Fibroblast of pulmonary artery (primary cell): ENCODE data around the gene ZNF746.

ENCODE experiments used
- DNase-seq: peaks from one replicate; pipeline ENCODE4 v3.0.0-alpha.2; 2010; ENCODE audit warnings: low read depth
- H3K4me3 ChIP-seq: replicated peaks from 2 replicates; pipeline ENCODE4 v1.5.1; 2011; ENCODE audit warnings: low read depth, mild to moderate bottlenecking, control low read depth, low read length, moderate library complexity
- TF ChIP-seq, protein P1 (sequence below): IDR thresholded peaks from 2 replicates; pipeline ENCODE4 v1.5.1; 2011; ENCODE audit warnings: mild to moderate bottlenecking, control low read depth, low read length, inconsistent platforms; ENCODE audit errors: missing control alignments

ZNF746 gene

DNA sequence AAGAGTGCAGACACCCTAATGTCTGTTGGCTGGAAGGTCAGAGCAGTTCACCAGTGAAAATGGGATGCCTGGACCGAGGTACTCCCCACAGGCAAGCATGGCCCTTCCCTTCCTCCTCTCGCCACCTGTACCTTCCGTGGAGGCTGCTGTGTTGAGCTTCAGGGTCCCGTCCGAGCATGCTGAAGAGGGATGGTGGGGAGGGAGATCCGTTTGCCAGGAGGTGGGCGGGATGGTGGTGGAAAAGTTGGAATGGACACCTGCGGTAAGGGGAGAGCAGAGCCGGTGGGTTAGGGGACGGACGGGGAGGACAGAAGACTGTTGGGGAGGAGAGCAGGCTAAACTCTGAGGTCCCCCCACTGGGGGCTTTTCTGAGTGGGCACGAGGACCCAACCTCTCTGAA lies 20.8 kb downstream of the ZNF746 start:
- no peak for DNase-seq
- TF ChIP-seq, protein P1, sequence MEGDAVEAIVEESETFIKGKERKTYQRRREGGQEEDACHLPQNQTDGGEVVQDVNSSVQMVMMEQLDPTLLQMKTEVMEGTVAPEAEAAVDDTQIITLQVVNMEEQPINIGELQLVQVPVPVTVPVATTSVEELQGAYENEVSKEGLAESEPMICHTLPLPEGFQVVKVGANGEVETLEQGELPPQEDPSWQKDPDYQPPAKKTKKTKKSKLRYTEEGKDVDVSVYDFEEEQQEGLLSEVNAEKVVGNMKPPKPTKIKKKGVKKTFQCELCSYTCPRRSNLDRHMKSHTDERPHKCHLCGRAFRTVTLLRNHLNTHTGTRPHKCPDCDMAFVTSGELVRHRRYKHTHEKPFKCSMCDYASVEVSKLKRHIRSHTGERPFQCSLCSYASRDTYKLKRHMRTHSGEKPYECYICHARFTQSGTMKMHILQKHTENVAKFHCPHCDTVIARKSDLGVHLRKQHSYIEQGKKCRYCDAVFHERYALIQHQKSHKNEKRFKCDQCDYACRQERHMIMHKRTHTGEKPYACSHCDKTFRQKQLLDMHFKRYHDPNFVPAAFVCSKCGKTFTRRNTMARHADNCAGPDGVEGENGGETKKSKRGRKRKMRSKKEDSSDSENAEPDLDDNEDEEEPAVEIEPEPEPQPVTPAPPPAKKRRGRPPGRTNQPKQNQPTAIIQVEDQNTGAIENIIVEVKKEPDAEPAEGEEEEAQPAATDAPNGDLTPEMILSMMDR = no peak
- no peak overlapping the region for H3K4me3 ChIP-seq

DNA sequence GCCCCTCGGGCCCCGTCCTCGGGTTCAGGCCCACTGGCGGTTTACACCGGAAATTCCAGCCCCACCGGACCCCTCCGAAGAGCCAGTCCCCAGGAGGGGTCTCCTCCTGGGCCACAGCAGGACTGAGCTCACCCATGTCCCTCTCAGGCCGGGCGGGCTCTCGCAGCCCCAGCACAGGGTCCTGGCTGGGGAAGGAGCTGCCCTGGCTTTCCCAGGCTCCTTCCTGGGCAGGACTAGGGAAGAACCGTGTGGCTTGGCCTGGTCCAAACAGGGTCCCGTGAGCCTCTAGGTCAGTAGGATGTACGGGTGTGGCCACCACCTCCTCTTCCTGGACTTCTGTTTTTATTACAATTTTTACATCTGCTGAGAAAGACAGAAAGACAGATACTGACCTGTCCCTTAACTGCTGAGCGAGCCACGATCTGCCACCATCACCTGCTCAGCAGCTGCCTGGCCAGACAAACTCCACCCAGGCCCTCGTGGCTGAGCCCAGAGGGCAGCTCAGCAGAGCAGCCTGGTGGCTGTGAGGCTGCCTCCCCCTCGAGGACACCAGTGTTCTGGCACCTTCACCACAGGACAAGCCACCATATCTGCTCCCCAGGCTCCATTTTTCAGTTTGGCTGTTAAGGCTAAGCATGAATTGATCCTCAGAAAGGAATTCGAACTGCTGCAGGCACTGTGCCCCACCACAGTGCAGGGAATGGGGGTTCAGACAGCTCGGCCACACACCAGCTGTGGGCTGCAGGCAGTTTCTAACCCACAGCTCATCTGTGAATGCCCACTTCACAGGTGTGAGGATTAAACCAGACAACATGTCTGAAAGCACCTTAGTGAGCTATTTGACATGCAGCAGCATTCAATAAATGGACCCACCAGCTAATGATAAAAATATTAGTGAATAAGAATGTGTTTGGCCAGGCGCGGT lies 22.2 kb downstream of the ZNF746 start:
- TF ChIP-seq, protein P1 = no peak

DNA sequence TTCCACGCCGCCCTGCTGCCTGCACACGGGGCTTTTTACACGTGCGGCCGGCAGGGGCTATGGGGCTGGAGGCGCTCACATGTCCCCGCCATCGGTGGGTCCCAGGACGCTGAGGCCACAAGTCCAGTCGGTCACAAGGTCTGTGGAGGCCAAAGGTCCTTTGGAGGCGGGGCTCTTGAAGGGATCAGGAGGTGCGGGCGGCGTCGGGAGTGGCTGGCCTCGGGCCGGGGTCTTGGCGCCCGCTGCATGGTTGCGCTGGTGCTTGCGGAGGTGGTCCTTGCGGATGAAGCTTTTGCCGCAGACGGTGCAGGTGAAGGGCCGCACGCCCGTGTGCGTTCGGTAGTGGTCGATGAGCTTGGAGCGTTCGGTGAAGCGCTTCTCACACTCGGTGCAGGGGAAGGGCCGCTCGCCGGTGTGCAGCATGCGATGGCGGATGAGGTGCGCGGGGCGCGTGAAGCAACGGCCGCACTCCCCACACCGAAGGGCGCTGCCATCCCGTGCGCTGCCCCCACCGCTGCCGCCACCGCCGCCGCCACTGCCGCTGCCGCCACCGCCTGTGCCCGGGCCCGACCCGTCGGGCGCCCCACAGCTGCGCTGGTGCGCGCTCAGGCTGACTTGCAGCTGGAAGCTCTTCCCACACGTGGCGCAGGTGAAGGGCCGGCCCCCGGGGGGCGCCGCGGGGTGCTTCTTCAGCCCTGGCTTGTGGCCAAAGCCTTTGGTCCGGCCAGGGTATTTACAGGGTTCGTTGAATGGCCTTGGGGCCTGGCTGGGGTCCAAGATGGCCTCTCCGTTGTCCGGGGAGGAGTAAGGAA lies 23.1 kb downstream of the ZNF746 start:
- H3K4me3 ChIP-seq = no peak overlapping the region
- TF ChIP-seq, protein P1 = no peak
- no peak for DNase-seq

More for the DNA sequence above, 22.2 kb downstream of the ZNF746 start:
- no peak for DNase-seq
- H3K4me3 ChIP-seq = no peak overlapping the region

DNA sequence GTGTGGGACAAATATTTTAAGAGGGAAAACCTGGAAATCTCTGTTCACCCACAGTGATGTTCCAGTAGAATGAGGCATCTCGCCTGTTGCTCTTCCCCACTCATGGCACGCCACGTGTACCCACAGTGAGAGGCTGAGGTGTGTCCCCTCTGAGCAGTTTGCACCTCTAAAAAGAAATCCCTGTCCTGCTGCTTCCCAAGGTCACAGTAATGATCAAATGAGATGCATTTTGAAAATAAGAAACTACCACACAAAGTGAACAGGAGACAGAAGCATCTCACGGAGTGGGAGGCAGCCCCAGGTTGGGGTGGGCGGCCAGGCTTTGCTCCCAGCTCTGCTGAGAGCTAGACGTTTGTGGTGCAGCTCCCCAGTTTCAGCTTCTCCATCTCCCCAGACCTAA lies 24.4 kb downstream of the ZNF746 start:
- TF ChIP-seq, protein P1 = no peak
- no peak for DNase-seq

DNA sequence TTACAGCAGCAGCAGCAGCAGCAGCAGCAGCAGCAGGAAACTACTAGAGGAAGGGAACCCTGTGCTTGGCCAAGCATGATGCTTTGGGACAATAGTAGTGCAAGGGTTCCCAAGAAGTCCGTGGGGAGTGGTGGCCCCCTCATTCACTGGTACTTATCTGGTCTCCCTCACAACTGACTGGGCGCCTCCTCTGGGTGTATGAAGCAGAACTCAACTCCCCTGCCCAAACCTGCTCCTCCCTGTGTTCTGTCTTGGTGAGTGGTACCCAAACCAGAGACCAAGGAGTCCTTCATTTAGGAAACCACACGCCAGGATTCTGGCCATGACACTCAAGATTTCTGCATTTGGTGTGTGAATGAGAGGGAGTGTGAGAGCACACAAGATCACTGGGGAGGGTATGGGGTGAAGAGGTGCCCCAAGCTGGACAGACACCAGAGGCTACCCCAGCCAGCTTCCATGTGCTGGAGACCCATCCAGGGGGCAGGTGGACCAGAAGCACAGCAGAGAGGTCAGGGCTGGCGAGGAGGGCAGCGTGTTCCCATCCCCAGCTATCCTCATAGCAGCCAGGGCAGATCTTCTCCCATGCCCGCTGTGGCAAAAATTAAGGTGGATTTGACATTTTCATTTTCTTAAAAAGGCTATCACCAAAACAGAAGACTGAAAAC lies 26.2 kb downstream of the ZNF746 start:
- no peak overlapping the region for H3K4me3 ChIP-seq
- no peak for DNase-seq
- TF ChIP-seq, protein P1 = no peak

More for the DNA sequence above, 24.4 kb downstream of the ZNF746 start:
- H3K4me3 ChIP-seq = no peak overlapping the region

DNA sequence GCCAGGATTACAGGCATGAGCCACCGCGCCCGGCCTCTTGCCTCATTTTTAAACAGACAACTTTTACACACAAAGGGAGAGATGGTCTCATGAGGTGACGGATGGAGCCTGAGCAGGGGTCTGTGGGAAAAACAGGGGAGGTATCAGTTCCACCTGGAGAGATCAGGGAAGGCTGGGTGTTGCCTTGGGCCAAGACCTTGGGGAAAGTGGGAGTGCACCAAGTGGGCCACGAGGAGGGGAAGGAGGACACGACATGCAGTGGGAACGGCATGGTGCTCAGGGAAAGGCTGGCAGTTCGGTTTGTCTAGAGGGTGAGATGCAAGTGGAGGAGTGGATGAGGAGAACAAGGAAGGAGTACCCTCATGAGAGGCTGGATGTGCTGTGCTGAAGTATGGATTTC lies 27.8 kb downstream of the ZNF746 start:
- TF ChIP-seq, protein P1 = no peak
- H3K4me3 ChIP-seq = no peak overlapping the region
- DNase-seq = no peak
